GM21390 (cell line): Measurements from ENCODE around the gene MAGEB3.

Source experiments
- ATAC-seq: cut with Tn5 transposase; IDR thresholded peaks from one replicate; pipeline ENCODE4 v1.9.1; 2021; ENCODE audit not compliant: unreplicated experiment

MAGEB3 gene

GRCh38 chrX:30278365-30278764 is 47.9 kb downstream of the MAGEB3 start:
- ATAC-seq: no peak

GRCh38 chrX:30280428-30280827 is 50.0 kb downstream of the MAGEB3 start:
- ATAC-seq: no peak

- ATAC-seq: no peak
Measured at GRCh38 chrX:30282527-30282926, 52.1 kb downstream of the MAGEB3 start.

GRCh38 chrX:30283456-30284200 is 53.2 kb downstream of the MAGEB3 start:
- no peak for ATAC-seq
